Parathyroid adenoma (tissue), 2 donors: ENCODE data around the gene ADARB2.

ENCODE experiments used
- H2AFZ ChIP-seq: fragments of 300-600 bp; sonication (generic); one replicate; pipeline ENCODE4 v1.7.0; 2017; ENCODE audit warnings: antibody characterized with exemption, mild to moderate bottlenecking
- H3K27ac ChIP-seq: fragments of 300-600 bp; sonication (generic); one replicate; pipeline ENCODE4 v1.7.0; 2017
- H3K27me3 ChIP-seq: fragments of 300-600 bp; sonication (generic); one replicate; pipeline ENCODE4 v1.7.0; 2017; ENCODE audit warnings: low read length; ENCODE audit not compliant: control insufficient read depth, insufficient read depth
- H3K36me3 ChIP-seq: fragments of 300-600 bp; sonication (generic); one replicate; pipeline ENCODE4 v1.7.0; 2017; ENCODE audit warnings: low read length; ENCODE audit not compliant: control insufficient read depth, insufficient read depth
- H3K4me1 ChIP-seq: fragments of 300-600 bp; sonication (generic); one replicate; pipeline ENCODE4 v1.7.0; 2017; ENCODE audit warnings: control low read depth
- H3K4me2 ChIP-seq: fragments of 300-600 bp; sonication (generic); one replicate; pipeline ENCODE4 v1.7.0; 2017; ENCODE audit warnings: low read length
- H3K4me3 ChIP-seq: fragments of 300-600 bp; sonication (generic); one replicate; pipeline ENCODE4 v1.7.0; 2017; ENCODE audit warnings: low read depth, low read length
- H3K79me2 ChIP-seq: fragments of 300-600 bp; sonication (generic); one replicate; pipeline ENCODE4 v1.7.0; 2017; ENCODE audit warnings: control low read depth
- H3K9ac ChIP-seq: fragments of 300-600 bp; sonication (generic); one replicate; pipeline ENCODE4 v1.7.0; 2017; ENCODE audit warnings: mild to moderate bottlenecking
- H3K9me3 ChIP-seq: fragments of 300-600 bp; sonication (generic); one replicate; pipeline ENCODE4 v1.7.0; 2017; ENCODE audit warnings: low read length; ENCODE audit not compliant: control insufficient read depth
- TF ChIP-seq, protein P1 (sequence below): fragments of 300-600 bp; sonication (generic); IDR thresholded peaks from one replicate; pipeline ENCODE4 v1.7.0; 2017; ENCODE audit warnings: antibody characterized with exemption, mild to moderate bottlenecking
- donor health status: primary hyperparathyroidism.

ADARB2 gene

DNA sequence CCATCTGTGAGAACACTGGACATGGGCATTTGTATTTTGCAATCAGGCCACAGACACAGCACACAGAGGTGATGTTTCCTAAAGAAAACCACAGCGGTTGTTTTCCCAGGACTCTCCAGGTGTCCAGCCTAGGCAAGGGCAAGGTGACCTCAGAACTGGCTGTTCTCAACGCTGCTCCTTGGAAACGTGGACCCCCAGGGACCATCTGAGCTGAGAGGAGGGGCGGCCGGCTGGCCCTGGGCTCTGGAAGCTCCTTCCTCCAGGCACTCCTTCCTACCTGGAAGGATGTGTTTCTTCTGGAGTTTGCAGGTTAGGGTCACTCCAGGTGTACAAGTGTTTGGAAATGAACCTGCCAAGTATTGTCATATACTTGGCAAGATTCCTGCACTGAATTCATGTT lies 103.1 kb downstream of the ADARB2 start:
- Histone ChIP-seq H3K27ac (no peak overlapping the region), H3K27me3 (no peaks in the 10 kb centered on the region), H3K79me2 (peaks cover 11% of the 10 kb centered on the region), H3K4me2 (no peak overlapping the region), H3K9me3 (no peaks in the 10 kb centered on the region), H3K36me3 (no peaks in the 10 kb centered on the region), H3K4me1 (peaks cover 10% of the 10 kb centered on the region), H3K9ac (no peak overlapping the region), H2AFZ (no peak overlapping the region), H3K4me3 (no peak overlapping the region)
- TF ChIP-seq, protein P1, sequence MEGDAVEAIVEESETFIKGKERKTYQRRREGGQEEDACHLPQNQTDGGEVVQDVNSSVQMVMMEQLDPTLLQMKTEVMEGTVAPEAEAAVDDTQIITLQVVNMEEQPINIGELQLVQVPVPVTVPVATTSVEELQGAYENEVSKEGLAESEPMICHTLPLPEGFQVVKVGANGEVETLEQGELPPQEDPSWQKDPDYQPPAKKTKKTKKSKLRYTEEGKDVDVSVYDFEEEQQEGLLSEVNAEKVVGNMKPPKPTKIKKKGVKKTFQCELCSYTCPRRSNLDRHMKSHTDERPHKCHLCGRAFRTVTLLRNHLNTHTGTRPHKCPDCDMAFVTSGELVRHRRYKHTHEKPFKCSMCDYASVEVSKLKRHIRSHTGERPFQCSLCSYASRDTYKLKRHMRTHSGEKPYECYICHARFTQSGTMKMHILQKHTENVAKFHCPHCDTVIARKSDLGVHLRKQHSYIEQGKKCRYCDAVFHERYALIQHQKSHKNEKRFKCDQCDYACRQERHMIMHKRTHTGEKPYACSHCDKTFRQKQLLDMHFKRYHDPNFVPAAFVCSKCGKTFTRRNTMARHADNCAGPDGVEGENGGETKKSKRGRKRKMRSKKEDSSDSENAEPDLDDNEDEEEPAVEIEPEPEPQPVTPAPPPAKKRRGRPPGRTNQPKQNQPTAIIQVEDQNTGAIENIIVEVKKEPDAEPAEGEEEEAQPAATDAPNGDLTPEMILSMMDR, result no peak

DNA sequence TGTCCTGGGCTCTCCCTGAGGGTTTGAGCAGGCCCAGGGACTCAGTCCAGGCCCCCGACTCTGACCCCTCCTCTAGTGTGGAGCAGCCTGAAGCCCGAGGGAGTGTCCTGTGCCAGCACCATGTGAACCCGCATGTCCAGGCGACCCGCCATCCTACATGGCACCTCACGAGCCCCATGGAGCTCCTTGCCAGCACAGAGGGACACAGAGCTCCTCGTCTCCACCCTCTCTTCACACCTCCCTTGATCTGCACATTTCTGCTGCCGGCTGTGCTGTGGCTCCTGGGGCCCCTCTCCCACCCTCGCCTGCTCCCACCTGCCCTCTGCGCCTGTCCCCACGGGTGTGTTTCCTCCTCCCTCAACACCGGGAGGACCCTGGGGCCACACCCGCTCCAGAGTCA lies 103.5 kb downstream of the ADARB2 start:
- no peak overlapping the region for H3K9ac ChIP-seq
- TF ChIP-seq, protein P1, result no peak
- peaks cover 10% of the 10 kb centered on the region for H3K4me1 ChIP-seq
- no peaks in the 10 kb centered on the region for H3K36me3 ChIP-seq
- no peak overlapping the region for H3K4me3 ChIP-seq
- no peaks in the 10 kb centered on the region for H3K9me3 ChIP-seq
- H3K27me3 ChIP-seq, result no peaks in the 10 kb centered on the region
- no peak overlapping the region for H3K27ac ChIP-seq
- peaks cover 11% of the 10 kb centered on the region for H3K79me2 ChIP-seq
- H2AFZ ChIP-seq, result no peak overlapping the region
- no peak overlapping the region for H3K4me2 ChIP-seq

- TF ChIP-seq, protein P1, result no peak
- Histone ChIP-seq H3K79me2 (peaks cover 11% of the 10 kb centered on the region), H3K36me3 (no peaks in the 10 kb centered on the region), H3K9ac (no peak overlapping the region), H3K27ac (no peak overlapping the region), H3K4me2 (no peak overlapping the region), H3K4me3 (no peak overlapping the region), H3K9me3 (no peaks in the 10 kb centered on the region), H3K27me3 (no peaks in the 10 kb centered on the region), H3K4me1 (peaks cover 10% of the 10 kb centered on the region), H2AFZ (no peak overlapping the region)
Observed at GRCh38 chr10:1632596-1632995, 104.7 kb downstream of the ADARB2 start.

GRCh38 chr10:1632141-1632540 lies 105.2 kb downstream of the ADARB2 start:
- H3K27me3 ChIP-seq, result no peaks in the 10 kb centered on the region
- no peak overlapping the region for H3K4me3 ChIP-seq

DNA sequence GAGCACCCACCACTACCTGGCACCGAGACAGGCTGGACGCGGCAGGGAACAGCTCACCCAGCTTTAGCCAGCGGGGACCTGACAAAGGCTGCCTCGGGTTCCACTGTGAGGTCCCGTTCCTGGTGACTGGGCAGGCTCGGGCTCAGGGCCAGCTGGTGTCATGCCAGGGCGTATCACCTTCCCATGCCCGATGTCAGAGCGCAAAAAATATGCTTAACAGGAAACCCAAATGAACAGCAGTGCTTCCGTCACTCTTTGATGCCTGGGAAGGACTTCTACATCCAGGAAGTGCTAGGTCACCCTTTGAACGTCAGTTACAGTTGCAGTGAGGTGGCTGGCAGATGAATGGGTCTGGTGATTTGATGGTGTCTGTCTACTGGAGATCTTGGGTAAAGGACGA lies 106.0 kb downstream of the ADARB2 start:
- H3K27ac ChIP-seq, result no peak overlapping the region
- no peaks in the 10 kb centered on the region for H3K9me3 ChIP-seq
- H3K27me3 ChIP-seq, result no peaks in the 10 kb centered on the region
- H3K4me2 ChIP-seq, result no peak overlapping the region
- peaks cover 10% of the 10 kb centered on the region for H3K4me1 ChIP-seq
- H2AFZ ChIP-seq, result no peak overlapping the region
- H3K36me3 ChIP-seq, result no peaks in the 10 kb centered on the region
- no peak overlapping the region for H3K9ac ChIP-seq
- TF ChIP-seq, protein P1, result no peak
- H3K79me2 ChIP-seq, result peaks cover 11% of the 10 kb centered on the region
- no peak overlapping the region for H3K4me3 ChIP-seq

More at GRCh38 chr10:1632141-1632540, 105.2 kb downstream of the ADARB2 start:
- H2AFZ ChIP-seq, result no peak overlapping the region
- H3K4me2 ChIP-seq, result no peak overlapping the region
- no peak overlapping the region for H3K27ac ChIP-seq
- H3K9ac ChIP-seq, result no peak overlapping the region
- H3K9me3 ChIP-seq, result no peaks in the 10 kb centered on the region
- peaks cover 10% of the 10 kb centered on the region for H3K4me1 ChIP-seq
- no peaks in the 10 kb centered on the region for H3K36me3 ChIP-seq
- peaks cover 11% of the 10 kb centered on the region for H3K79me2 ChIP-seq
- TF ChIP-seq, protein P1, result no peak
